BLaER1 (cell line): ENCODE results near the gene LRRC4.

ENCODE experiments used
- H3K27ac ChIP-seq: shearing (Covaris generic); formaldehyde crosslinking; 2 replicates; pipeline ENCODE4 v1.8.1; 2022
- H3K27me3 ChIP-seq: shearing (Covaris generic); formaldehyde crosslinking; 2 replicates; pipeline ENCODE4 v1.8.1; 2022
- H3K36me3 ChIP-seq: shearing (Covaris generic); formaldehyde crosslinking; 2 replicates; pipeline ENCODE4 v1.8.1; 2022
- H3K4me1 ChIP-seq: shearing (Covaris generic); formaldehyde crosslinking; 2 replicates; pipeline ENCODE4 v1.8.1; 2022
- H3K4me2 ChIP-seq: shearing (Covaris generic); formaldehyde crosslinking; 2 replicates; pipeline ENCODE4 v1.8.1; 2022
- H3K4me3 ChIP-seq: shearing (Covaris generic); formaldehyde crosslinking; 2 replicates; pipeline ENCODE4 v1.8.1; 2022
- H3K9ac ChIP-seq: shearing (Covaris generic); formaldehyde crosslinking; 2 replicates; pipeline ENCODE4 v1.8.1; 2022
- H3K9me3 ChIP-seq: shearing (Covaris generic); formaldehyde crosslinking; 2 replicates; pipeline ENCODE4 v1.8.1; 2022
- H4K20me1 ChIP-seq: shearing (Covaris generic); formaldehyde crosslinking; 2 replicates; pipeline ENCODE4 v1.8.1; 2022
- Cebpa-rat ChIP-seq: shearing (Covaris generic); IDR thresholded peaks from 2 replicates; pipeline ENCODE4 v1.8.1; 2022

Gene LRRC4

GRCh38 chr7:128030654-128031611, at the start of gene LRRC4:
Gene LRRC4, minus strand, starts transcription at chr7:128031437. Its CDS starts 797 bp downstream, at chr7:128030640.
- Histone ChIP-seq H3K27ac (peak within 1 kb of the TSS; percentile 88), H3K27me3 (peaks cover 12% of the 10 kb centered on the region), H3K4me1 (peaks cover 68% of the 10 kb centered on the region), H3K9me3 (no peaks in the 10 kb centered on the region), H3K4me3 (peak within 1 kb of the TSS; percentile 93), H3K4me2 (peak within 1 kb of the TSS; percentile 98), H3K36me3 (peaks cover 27% of the 10 kb centered on the region), H3K9ac (peak within 1 kb of the TSS; percentile 89), H4K20me1 (peaks cover 78% of the 10 kb centered on the region)
- no peak for TF ChIP-seq Cebpa-rat

- Histone ChIP-seq H3K4me3 (no peak overlapping the region), H3K9ac (no peak overlapping the region), H4K20me1 (peaks cover 39% of the 10 kb centered on the region), H3K27ac (no peak overlapping the region), H3K4me2 (no peak overlapping the region), H3K27me3 (no peaks in the 10 kb centered on the region), H3K4me1 (peaks cover 72% of the 10 kb centered on the region), H3K36me3 (peaks cover 80% of the 10 kb centered on the region), H3K9me3 (no peaks in the 10 kb centered on the region)
- no peak for TF ChIP-seq Cebpa-rat
These were observed 48.9 kb upstream of the LRRC4 start for GRCh38 chr7:128080169-128080568.

DNA sequence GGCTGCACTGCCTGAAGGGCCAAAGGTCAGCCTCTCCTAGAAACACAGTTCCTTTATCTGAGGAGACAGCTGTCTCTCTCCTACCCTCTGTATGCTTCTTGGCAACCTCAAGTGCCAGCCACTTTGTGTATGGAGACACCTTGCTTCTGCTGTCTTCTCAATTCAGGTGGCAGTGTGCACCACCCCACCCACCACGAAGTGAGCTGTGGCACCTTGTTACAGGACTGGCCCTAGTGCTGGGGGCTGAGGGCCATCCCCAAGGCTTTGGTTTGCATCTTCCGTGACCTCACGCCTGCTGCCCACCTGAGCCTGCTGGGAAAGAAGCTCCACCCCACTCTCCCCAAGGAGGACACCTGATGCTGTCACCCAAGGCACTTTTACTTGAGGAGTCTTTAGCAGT, 47.1 kb upstream of the LRRC4 start:
- no peaks in the 10 kb centered on the region for H3K9me3 ChIP-seq
- peaks cover 62% of the 10 kb centered on the region for H3K36me3 ChIP-seq
- TF ChIP-seq Cebpa-rat = no peak
- H3K9ac ChIP-seq = no peak overlapping the region
- no peak overlapping the region for H3K4me2 ChIP-seq
- no peaks in the 10 kb centered on the region for H3K27me3 ChIP-seq
- no peak overlapping the region for H3K27ac ChIP-seq
- peaks cover 50% of the 10 kb centered on the region for H4K20me1 ChIP-seq
- no peak overlapping the region for H3K4me3 ChIP-seq
- peaks cover 83% of the 10 kb centered on the region for H3K4me1 ChIP-seq

DNA sequence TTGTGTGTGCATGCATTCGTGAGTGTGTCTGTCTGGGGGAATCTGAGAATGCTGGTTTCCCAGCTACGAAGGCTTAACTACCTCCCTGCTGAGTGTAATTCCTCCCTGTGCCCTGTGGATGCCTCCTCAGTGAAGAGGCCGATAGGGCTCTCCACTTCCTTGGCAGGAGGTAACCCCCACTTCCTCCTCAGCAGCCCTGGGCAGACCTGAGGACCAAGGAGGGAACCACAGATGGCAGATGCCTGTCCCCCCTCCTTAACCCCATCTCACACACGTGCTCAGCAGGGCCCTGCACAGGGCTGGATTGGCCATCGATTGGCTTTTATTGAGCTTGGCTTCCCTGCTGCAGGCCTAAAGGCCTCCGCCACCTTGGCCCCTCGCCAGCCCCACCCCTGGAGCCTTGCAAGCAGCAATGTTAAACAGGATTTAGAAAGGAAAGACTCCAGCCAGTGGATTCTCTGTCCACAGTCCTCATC, 45.6 kb upstream of the LRRC4 start:
- Histone ChIP-seq H3K9ac (no peak overlapping the region), H3K9me3 (no peaks in the 10 kb centered on the region), H3K4me1 (peaks cover 77% of the 10 kb centered on the region), H3K36me3 (peaks cover 59% of the 10 kb centered on the region), H3K27me3 (no peaks in the 10 kb centered on the region), H3K27ac (peak overlapping the region; percentile 31), H3K4me3 (no peak overlapping the region), H3K4me2 (peak overlapping the region; percentile 81), H4K20me1 (peaks cover 36% of the 10 kb centered on the region)
- no peak for TF ChIP-seq Cebpa-rat

DNA sequence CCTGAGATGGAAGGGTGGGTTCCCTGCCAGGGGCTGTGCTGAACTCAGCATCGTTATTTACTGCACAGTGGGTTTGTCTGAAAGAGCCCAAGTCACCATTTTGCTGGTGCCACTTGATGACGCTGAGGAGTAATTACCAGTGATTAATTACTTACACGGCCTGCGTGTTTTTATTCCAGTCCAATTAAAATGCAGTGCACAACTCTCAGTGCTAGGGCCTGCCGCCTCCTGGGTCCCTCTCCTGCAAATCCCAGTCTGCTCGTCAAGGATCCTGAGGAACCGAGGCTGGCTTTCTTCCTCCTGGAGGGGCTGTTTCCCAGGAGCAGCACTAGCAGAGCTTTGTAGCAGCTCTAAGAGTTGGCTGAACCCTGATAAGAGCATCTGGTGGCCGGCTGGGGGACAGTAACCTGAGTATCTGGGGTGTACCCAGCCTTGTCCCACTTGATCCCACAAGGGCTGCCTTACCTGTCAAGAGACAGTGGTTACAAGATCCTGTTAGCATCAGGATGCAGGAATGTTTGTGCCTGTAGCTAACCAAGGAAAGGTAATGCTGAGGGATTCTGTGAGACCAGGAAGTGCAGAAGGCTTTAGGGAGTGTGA, 45.1 kb upstream of the LRRC4 start:
- no peaks in the 10 kb centered on the region for H3K27me3 ChIP-seq
- no peaks in the 10 kb centered on the region for H3K9me3 ChIP-seq
- no peak overlapping the region; the same call in 1 of the 2 replicates for H3K9ac ChIP-seq
- H3K27ac ChIP-seq = peak overlapping the region; percentile 31
- H4K20me1 ChIP-seq = peaks cover 33% of the 10 kb centered on the region
- no peak overlapping the region for H3K4me3 ChIP-seq
- TF ChIP-seq Cebpa-rat = no peak
- peak overlapping the region; percentile 81 for H3K4me2 ChIP-seq
- H3K36me3 ChIP-seq = peaks cover 58% of the 10 kb centered on the region
- H3K4me1 ChIP-seq = peaks cover 72% of the 10 kb centered on the region

DNA sequence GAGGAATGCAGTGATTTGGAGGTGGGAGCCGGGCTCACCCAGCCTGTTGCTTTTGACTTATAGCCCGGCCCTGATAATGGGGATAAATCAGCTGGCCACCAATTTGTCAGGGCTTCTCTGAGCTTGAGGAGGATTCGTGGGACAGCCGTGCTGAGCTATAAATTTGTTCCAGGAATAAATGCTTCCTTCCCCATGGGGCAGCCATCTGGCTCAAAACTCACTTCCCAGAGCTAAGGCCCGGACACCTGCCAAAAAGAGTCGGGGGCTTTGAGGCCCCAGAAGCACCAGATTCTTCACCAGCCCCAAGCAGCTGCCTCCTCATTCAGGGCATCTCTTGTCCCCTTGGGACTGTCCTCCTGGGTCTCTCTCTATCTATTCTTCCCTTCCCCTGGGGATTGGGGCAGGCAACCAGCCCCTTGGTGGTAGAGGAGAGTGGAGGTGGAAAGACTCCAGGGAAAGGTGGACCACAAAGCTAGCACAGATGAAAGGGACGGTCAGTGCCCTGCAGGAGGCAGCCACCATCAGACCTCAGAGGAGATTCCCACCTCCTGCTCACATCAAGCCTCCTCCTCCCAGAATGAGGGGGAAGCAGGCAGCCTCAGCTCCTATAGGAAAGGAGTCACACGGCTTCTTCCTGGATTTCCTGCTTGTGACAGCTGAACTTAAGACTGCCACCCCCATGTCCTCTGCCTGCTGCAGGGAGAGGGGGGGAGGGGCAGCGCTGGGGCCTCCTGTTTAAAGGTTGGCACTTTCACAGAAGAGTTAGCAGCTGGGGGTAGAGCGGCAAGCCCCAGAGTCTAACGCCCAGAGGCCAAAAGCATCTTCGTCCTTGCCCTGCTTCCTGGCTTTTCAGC, 44.2 kb upstream of the LRRC4 start:
- Histone ChIP-seq H4K20me1 (peaks cover 33% of the 10 kb centered on the region), H3K27me3 (no peaks in the 10 kb centered on the region), H3K27ac (peak overlapping the region; percentile 52), H3K4me2 (peak overlapping the region; percentile 81), H3K4me3 (no peak overlapping the region), H3K36me3 (peaks cover 50% of the 10 kb centered on the region), H3K4me1 (peaks cover 63% of the 10 kb centered on the region), H3K9me3 (no peaks in the 10 kb centered on the region), H3K9ac (peak overlapping the region; percentile 12; the same call in 1 of the 2 replicates)
- no peak for TF ChIP-seq Cebpa-rat

DNA sequence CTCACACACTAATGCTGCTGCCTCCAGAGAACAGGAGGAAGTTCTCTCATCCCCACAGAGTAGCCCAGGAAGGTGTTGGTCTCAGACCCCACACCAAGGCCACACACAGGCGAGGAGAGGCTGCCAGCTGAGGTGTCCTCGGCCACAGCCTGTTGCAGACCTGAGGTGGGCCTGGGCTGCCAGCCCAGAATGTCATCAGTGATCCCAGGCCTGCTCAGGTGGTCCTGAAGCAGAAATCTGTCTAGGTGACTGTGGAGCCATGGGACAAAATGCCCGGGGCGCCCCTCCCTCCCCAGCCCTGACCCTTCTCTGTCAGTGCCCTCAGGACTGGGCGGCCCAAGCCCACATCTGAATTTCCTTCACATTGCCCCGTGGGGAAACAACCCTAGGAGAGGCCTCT, 43.5 kb upstream of the LRRC4 start:
- Histone ChIP-seq H3K4me2 (peak overlapping the region; percentile 81), H3K27me3 (no peaks in the 10 kb centered on the region), H3K36me3 (peaks cover 50% of the 10 kb centered on the region), H4K20me1 (peaks cover 33% of the 10 kb centered on the region), H3K4me3 (no peak overlapping the region), H3K9me3 (no peaks in the 10 kb centered on the region), H3K9ac (peak overlapping the region; percentile 12; the same call in 1 of the 2 replicates), H3K27ac (peak overlapping the region; percentile 52; the same call in 1 of the 2 replicates), H3K4me1 (peaks cover 57% of the 10 kb centered on the region)
- TF ChIP-seq Cebpa-rat = no peak

- Histone ChIP-seq H3K4me3 (no peak overlapping the region), H3K36me3 (peaks cover 50% of the 10 kb centered on the region), H3K9me3 (no peaks in the 10 kb centered on the region), H3K27me3 (no peaks in the 10 kb centered on the region), H3K9ac (peak overlapping the region; percentile 47; the same call in 1 of the 2 replicates), H3K4me1 (peaks cover 57% of the 10 kb centered on the region), H3K4me2 (peak overlapping the region; percentile 81), H3K27ac (peak overlapping the region; percentile 52; the same call in 1 of the 2 replicates), H4K20me1 (peaks cover 33% of the 10 kb centered on the region)
- no peak for TF ChIP-seq Cebpa-rat
These were observed 43.1 kb upstream of the LRRC4 start for GRCh38 chr7:128074336-128074735.

DNA sequence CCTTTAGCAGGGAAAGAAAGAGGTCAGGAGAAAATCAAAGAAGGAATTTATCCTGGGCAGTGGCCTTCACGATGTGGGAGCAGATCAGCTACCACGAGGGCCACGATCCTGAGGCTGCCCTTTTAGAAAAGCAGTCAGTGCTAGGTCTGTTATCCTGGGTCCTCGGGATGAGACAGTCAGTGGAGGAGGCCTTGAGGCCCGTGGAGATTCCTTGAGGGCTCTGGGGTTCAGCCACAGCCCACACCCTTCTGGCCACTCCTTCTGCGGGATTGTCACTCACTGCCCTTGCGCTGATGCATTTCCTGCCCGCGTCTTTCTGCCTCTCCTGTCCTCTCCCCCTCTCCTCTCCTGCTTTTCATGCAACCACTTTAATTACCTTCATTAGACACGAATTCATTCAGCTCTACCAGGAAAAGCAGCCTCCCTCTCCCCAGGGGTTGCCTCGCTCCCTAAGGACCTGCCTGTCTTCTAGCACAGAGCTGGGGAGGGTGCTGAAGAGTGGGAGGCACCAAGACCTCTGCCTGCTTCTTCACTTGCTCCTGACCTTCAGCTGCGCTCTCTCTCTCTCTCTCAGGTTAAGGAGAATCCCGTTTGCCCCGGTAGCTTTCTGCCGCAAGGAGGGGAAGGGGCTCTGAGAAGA, 42.6 kb upstream of the LRRC4 start:
- Histone ChIP-seq H3K4me2 (peak overlapping the region; percentile 81), H3K9ac (peak overlapping the region; percentile 47; the same call in 1 of the 2 replicates), H3K36me3 (peaks cover 44% of the 10 kb centered on the region), H3K4me3 (no peak overlapping the region), H3K27ac (peak overlapping the region; percentile 52; the same call in 1 of the 2 replicates), H3K27me3 (no peaks in the 10 kb centered on the region), H3K4me1 (peaks cover 57% of the 10 kb centered on the region), H3K9me3 (no peaks in the 10 kb centered on the region), H4K20me1 (peaks cover 33% of the 10 kb centered on the region)
- no peak for TF ChIP-seq Cebpa-rat
